Activated CD8-positive, alpha-beta memory T cell treated with anti-CD3 and anti-CD28 coated beads, Interleukin-2, amount 50 U/mL, for 48 hours (primary cell): ENCODE results near the gene GRIA3.
"Not testable (repeated sequence)": the region's sequence is repeated elsewhere in the genome, so short reads cannot be mapped to it uniquely, and the experiment has no call there.

Experiments
- DNase-seq: peaks from one replicate; pipeline ENCODE4 v3.0.0-alpha.2; 2020

The GRIA3 gene

GRCh38 chrX:123277821-123278220, 93.7 kb downstream of the GRIA3 start:
- no peak for DNase-seq

GRCh38 chrX:123282241-123282640, 98.2 kb downstream of the GRIA3 start:
- DNase-seq: no peak

GRCh38 chrX:123283407-123283806, 99.3 kb downstream of the GRIA3 start:
- DNase-seq: not testable (repeated sequence)

- DNase-seq: no peak
These were observed 107.5 kb downstream of the GRIA3 start for GRCh38 chrX:123291623-123292022.

GRCh38 chrX:123298026-123298425, 113.9 kb downstream of the GRIA3 start:
- DNase-seq: no peak

GRCh38 chrX:123303429-123303828, 119.4 kb downstream of the GRIA3 start:
- DNase-seq: no peak

GRCh38 chrX:123308658-123309057, 124.6 kb downstream of the GRIA3 start:
- DNase-seq: no peak

GRCh38 chrX:123310112-123310511, 126.0 kb downstream of the GRIA3 start:
- no peak for DNase-seq

- DNase-seq: no peak
These were observed 127.4 kb downstream of the GRIA3 start for GRCh38 chrX:123311486-123311885.

GRCh38 chrX:123313486-123313885, 129.4 kb downstream of the GRIA3 start:
- DNase-seq: no peak

- no peak for DNase-seq
These were observed 136.5 kb downstream of the GRIA3 start for GRCh38 chrX:123320622-123321021.

GRCh38 chrX:123322536-123322935, 138.5 kb downstream of the GRIA3 start:
- DNase-seq: no peak

- no peak for DNase-seq
These were observed 140.5 kb downstream of the GRIA3 start for GRCh38 chrX:123324625-123325024.

- DNase-seq: no peak
These were observed 146.3 kb downstream of the GRIA3 start for GRCh38 chrX:123330229-123330942.

GRCh38 chrX:123331349-123331748, 147.3 kb downstream of the GRIA3 start:
- DNase-seq: no peak

- DNase-seq: no peak
These were observed 147.8 kb downstream of the GRIA3 start for GRCh38 chrX:123331859-123332258.

- DNase-seq: no peak
These were observed 152.6 kb downstream of the GRIA3 start for GRCh38 chrX:123336666-123337065.

- no peak for DNase-seq
These were observed 154.0 kb downstream of the GRIA3 start for GRCh38 chrX:123337886-123338639.

- no peak for DNase-seq
These were observed 155.3 kb downstream of the GRIA3 start for GRCh38 chrX:123339221-123339905.

- DNase-seq: no peak
These were observed 156.6 kb downstream of the GRIA3 start for GRCh38 chrX:123340696-123341095.

- DNase-seq: no peak
These were observed 164.4 kb downstream of the GRIA3 start for GRCh38 chrX:123348468-123348867.

- DNase-seq: no peak
These were observed 166.1 kb downstream of the GRIA3 start for GRCh38 chrX:123350226-123350625.

- no peak for DNase-seq
These were observed 173.9 kb downstream of the GRIA3 start for GRCh38 chrX:123357941-123358340.

GRCh38 chrX:123358457-123358856, 174.4 kb downstream of the GRIA3 start:
- no peak for DNase-seq
